Stimulated activated CD8-positive, alpha-beta memory T cell treated with anti-CD3 and anti-CD28 coated beads, Interleukin-4, amount 100 ng/mL, for 24 hours (primary cell): ENCODE results near the gene PTPN20.

Experiments used
- DNase-seq: peaks from one replicate; pipeline ENCODE4 v3.0.0-alpha.2; 2020; ENCODE audit warnings: low read depth

Gene PTPN20

GRCh38 chr10:47022311-47023131 lies 111.3 kb downstream of the PTPN20 start:
- DNase-seq: no peak

- no peak for DNase-seq
Observed at GRCh38 chr10:47023237-47024045, 112.2 kb downstream of the PTPN20 start.

GRCh38 chr10:47024046-47024322 lies 112.8 kb downstream of the PTPN20 start:
- DNase-seq: no peak

- DNase-seq: peak; percentile 54
Observed at GRCh38 chr10:47024399-47025252, 113.4 kb downstream of the PTPN20 start.

- DNase-seq: no peak
Observed at GRCh38 chr10:47025253-47025539, 114.0 kb downstream of the PTPN20 start.

GRCh38 chr10:47025540-47026300 lies 114.5 kb downstream of the PTPN20 start:
- no peak for DNase-seq

GRCh38 chr10:47026301-47027107 lies 115.3 kb downstream of the PTPN20 start:
- DNase-seq: no peak

GRCh38 chr10:47027108-47027783 lies 116.0 kb downstream of the PTPN20 start:
- no peak for DNase-seq

- no peak for DNase-seq
Observed at GRCh38 chr10:47027784-47028260, 116.6 kb downstream of the PTPN20 start.

GRCh38 chr10:47028466-47028865 lies 117.2 kb downstream of the PTPN20 start:
- no peak for DNase-seq

- no peak for DNase-seq
Observed at GRCh38 chr10:47029181-47030009, 118.2 kb downstream of the PTPN20 start.

- no peak for DNase-seq
Observed at GRCh38 chr10:47030191-47030703, 119.0 kb downstream of the PTPN20 start.

GRCh38 chr10:47031211-47031900 lies 120.1 kb downstream of the PTPN20 start:
- DNase-seq: no peak

- no peak for DNase-seq
Observed at GRCh38 chr10:47031901-47032465, 120.8 kb downstream of the PTPN20 start.

GRCh38 chr10:47033081-47033480 lies 121.9 kb downstream of the PTPN20 start:
- no peak for DNase-seq

- no peak for DNase-seq
Observed at GRCh38 chr10:47033541-47034270, 122.5 kb downstream of the PTPN20 start.

- no peak for DNase-seq
Observed at GRCh38 chr10:47034441-47035051, 123.3 kb downstream of the PTPN20 start.
